SU-DHL-6 (cell line): Measurements from ENCODE around the gene NRP2.

Experiments used
- EZH2phosphoT487 ChIP-seq: fragments of 200-600 bp; sonication (generic), shearing (Covaris generic); conservative IDR thresholded peaks from 2 replicates; pipeline ENCODE4 v1.6.1; 2018; ENCODE audit warnings: mild to moderate bottlenecking, antibody characterized with exemption, low read length, moderate library complexity, mixed read lengths
- TF ChIP-seq, protein P1 (sequence below): fragments of 200-600 bp; sonication (generic); IDR thresholded peaks from one replicate; pipeline ENCODE4 v1.5.1; 2017; ENCODE audit warnings: antibody characterized with exemption, mild to moderate bottlenecking, low read length, moderate library complexity; ENCODE audit not compliant: insufficient read depth, poor library complexity, severe bottlenecking

DNA sequence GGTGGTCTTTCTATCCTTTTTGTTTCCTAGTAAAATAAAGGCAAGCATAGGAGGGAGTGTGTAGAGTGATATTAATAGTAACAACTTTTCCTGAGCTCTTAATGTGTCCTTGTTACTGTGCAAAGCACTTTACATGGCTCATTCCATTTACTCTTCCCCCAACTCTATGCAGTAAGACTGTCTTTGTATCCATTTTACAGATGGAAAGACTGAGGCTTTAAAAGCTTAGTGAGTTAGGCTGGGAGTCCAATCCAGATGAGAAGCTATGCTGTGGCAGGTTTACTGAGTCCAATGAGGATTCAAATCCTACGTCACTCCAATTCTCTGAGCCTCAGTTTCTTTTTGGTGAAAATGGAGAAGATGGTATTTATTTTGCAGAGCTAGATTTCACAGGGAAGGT, 77.4 kb downstream of the NRP2 start:
- TF ChIP-seq, protein P1, sequence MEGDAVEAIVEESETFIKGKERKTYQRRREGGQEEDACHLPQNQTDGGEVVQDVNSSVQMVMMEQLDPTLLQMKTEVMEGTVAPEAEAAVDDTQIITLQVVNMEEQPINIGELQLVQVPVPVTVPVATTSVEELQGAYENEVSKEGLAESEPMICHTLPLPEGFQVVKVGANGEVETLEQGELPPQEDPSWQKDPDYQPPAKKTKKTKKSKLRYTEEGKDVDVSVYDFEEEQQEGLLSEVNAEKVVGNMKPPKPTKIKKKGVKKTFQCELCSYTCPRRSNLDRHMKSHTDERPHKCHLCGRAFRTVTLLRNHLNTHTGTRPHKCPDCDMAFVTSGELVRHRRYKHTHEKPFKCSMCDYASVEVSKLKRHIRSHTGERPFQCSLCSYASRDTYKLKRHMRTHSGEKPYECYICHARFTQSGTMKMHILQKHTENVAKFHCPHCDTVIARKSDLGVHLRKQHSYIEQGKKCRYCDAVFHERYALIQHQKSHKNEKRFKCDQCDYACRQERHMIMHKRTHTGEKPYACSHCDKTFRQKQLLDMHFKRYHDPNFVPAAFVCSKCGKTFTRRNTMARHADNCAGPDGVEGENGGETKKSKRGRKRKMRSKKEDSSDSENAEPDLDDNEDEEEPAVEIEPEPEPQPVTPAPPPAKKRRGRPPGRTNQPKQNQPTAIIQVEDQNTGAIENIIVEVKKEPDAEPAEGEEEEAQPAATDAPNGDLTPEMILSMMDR: no peak
- no peak for TF ChIP-seq EZH2phosphoT487
